ENCODE results near the gene CCND2. TPM values are rescaled to one million over a fixed set of nuclear protein-coding genes. Genes with fewer than 3 reads are reported as not detected.

CCND2 gene
- polyA plus RNA-seq, 3 donors: 3.6 to 6.8 (median 3.9) TPM

DNA sequence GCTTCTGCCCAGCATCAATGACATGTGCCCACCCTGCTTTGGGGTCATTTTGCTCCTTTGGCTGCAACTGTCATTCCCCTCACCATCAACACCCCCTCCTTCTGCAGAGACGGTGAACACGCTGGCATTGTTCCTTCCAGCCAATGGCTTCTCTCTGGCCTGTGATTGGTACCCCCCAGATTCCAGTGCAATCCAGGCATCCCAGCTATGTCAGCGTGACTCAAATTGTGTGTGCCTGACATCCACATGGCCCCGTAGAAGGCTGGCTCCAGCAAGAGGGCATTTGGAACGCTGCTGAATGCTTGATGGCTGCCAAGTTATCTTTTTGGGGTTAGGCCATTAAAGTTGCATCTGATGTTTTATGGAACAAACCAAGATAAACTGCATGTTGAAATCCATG lies 21.0 kb upstream of the CCND2 start:
- Mint-ChIP-seq H3K4me1 (peaks cover 5% of the 10 kb centered on the region), H3K36me3 (no peaks in the 10 kb centered on the region), H3K9me3 (peaks cover 0 to 3% (median 0%) of the 10 kb centered on the region in 7 donors), H3K27me3 (ENCODE audit: low read depth in 3 of 3) (peaks cover 7 to 13% (median 9%) of the 10 kb centered on the region in 3 donors), H3K27ac (no peak overlapping the region), H3K4me3 (peak overlapping the region in 1 of 2 donors; percentile 60)
- TF ChIP-seq, protein P1, sequence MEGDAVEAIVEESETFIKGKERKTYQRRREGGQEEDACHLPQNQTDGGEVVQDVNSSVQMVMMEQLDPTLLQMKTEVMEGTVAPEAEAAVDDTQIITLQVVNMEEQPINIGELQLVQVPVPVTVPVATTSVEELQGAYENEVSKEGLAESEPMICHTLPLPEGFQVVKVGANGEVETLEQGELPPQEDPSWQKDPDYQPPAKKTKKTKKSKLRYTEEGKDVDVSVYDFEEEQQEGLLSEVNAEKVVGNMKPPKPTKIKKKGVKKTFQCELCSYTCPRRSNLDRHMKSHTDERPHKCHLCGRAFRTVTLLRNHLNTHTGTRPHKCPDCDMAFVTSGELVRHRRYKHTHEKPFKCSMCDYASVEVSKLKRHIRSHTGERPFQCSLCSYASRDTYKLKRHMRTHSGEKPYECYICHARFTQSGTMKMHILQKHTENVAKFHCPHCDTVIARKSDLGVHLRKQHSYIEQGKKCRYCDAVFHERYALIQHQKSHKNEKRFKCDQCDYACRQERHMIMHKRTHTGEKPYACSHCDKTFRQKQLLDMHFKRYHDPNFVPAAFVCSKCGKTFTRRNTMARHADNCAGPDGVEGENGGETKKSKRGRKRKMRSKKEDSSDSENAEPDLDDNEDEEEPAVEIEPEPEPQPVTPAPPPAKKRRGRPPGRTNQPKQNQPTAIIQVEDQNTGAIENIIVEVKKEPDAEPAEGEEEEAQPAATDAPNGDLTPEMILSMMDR (IDR thresholded peaks at IDR 0.05): no peak
- Histone ChIP-seq H3K4me1 (ENCODE audit: control insufficient read depth in 1 of 2, insufficient read depth in 2 of 2, low read length in 2 of 2) (no peaks in the 10 kb centered on the region), H3K36me3 (replicated peaks in 1 of 2; ENCODE audit: control insufficient read depth in 1 of 2, insufficient read depth in 2 of 2, low read length in 2 of 2) (no peaks in the 10 kb centered on the region), H3K27me3 (ENCODE audit: control insufficient read depth in 2 of 2, insufficient read depth in 2 of 2, low read length in 2 of 2) (no peaks in the 10 kb centered on the region), H2AFZ (ENCODE audit: insufficient read depth, low read depth, low read length, poor library complexity, severe bottlenecking) (no peak overlapping the region), H3K9ac (ENCODE audit: insufficient read depth, low read length, poor library complexity, severe bottlenecking) (no peak overlapping the region), H3K27ac (ENCODE audit: low read depth in 1 of 2, low read length in 2 of 2) (no peak overlapping the region), H3K4me3 (replicated peaks in 1 of 3; ENCODE audit: low read depth in 2 of 3, low read length in 3 of 3) (no peak overlapping the region), H3K9me3 (replicated peaks in 1 of 2; ENCODE audit: control insufficient read depth in 1 of 2, insufficient read depth in 1 of 2, low read length in 2 of 2) (no peaks in the 10 kb centered on the region), H4K20me1 (ENCODE audit: insufficient read depth, low read length) (no peaks in the 10 kb centered on the region), H3K79me2 (ENCODE audit: insufficient read depth, low read length) (no peaks in the 10 kb centered on the region), H3K4me2 (replicated peaks; ENCODE audit: extremely low read depth, low read length, poor library complexity, severe bottlenecking) (no peak overlapping the region)
- no peak for DNase-seq
- intact Hi-C loops (cut with micrococcal nuclease): no loop called here
- 97% methylated on average over 5 of the region's 5 CpGs for WGBS (ENCODE audit: insufficient coverage)

DNA sequence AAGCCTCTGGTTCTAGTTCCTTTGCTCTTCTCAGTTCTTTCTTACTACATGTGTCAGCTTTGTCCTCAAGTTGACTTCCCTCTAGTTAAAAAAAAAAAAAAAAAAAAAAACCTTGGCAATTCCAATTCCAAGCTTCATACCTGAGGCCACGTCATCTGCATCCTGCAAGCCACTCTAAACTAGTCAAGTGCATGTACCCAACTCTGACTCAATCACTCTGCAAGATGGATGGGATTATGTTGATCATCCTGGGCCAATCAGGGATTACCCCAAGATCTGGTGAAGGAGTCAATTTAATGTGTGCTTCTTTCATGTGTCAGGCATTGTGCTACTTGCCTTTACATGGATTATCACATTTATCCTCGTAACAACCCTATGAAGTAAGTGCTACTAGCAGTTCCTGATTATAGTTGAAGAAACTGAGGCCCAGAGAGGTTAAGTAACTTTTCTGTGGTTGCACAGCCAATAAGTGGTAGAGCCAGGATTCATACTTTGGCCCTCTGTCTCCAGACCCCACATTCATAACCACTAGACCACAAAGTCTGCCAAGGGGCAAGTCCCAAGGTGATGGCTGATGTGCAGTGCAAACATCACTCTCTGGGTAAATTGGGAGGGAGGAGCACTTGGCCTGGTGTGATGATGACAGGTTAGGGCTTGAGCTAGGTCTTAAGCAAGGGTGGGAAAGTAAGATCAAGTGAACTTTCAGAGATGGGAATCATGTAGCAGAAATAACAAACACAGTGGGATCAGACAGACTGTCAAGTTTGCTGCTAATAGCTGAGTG lies 17.3 kb upstream of the CCND2 start:
- Histone ChIP-seq H3K4me3 (replicated peaks in 1 of 3; ENCODE audit: low read depth in 2 of 3, low read length in 3 of 3) (no peak overlapping the region), H3K4me2 (replicated peaks; ENCODE audit: extremely low read depth, low read length, poor library complexity, severe bottlenecking) (no peak overlapping the region), H3K79me2 (ENCODE audit: insufficient read depth, low read length) (no peaks in the 10 kb centered on the region), H3K36me3 (replicated peaks in 1 of 2; ENCODE audit: control insufficient read depth in 1 of 2, insufficient read depth in 2 of 2, low read length in 2 of 2) (no peaks in the 10 kb centered on the region), H3K9me3 (replicated peaks in 1 of 2; ENCODE audit: control insufficient read depth in 1 of 2, insufficient read depth in 1 of 2, low read length in 2 of 2) (no peaks in the 10 kb centered on the region), H3K27ac (ENCODE audit: low read depth in 1 of 2, low read length in 2 of 2) (no peak overlapping the region), H3K27me3 (ENCODE audit: control insufficient read depth in 2 of 2, insufficient read depth in 2 of 2, low read length in 2 of 2) (no peaks in the 10 kb centered on the region), H3K4me1 (ENCODE audit: control insufficient read depth in 1 of 2, insufficient read depth in 2 of 2, low read length in 2 of 2) (no peaks in the 10 kb centered on the region), H3K9ac (ENCODE audit: insufficient read depth, low read length, poor library complexity, severe bottlenecking) (no peak overlapping the region), H4K20me1 (ENCODE audit: insufficient read depth, low read length) (no peaks in the 10 kb centered on the region), H2AFZ (ENCODE audit: insufficient read depth, low read depth, low read length, poor library complexity, severe bottlenecking) (no peak overlapping the region)
- H3K27ac Mint-ChIP-seq: no peak overlapping the region
- H3K9me3 Mint-ChIP-seq: peaks cover 0 to 8% (median 4%) of the 10 kb centered on the region in 7 donors
- TF ChIP-seq, protein P1 (IDR thresholded peaks at IDR 0.05): no peak
- no peak for DNase-seq
- H3K4me3 Mint-ChIP-seq: no peak overlapping the region
- WGBS (ENCODE audit: insufficient coverage): no CpG with 5 or more reads among the region's 2 CpGs
- peaks cover 5% of the 10 kb centered on the region for H3K4me1 Mint-ChIP-seq
- intact Hi-C loops (cut with micrococcal nuclease): no loop called here
- H3K36me3 Mint-ChIP-seq: no peaks in the 10 kb centered on the region
- peaks cover 0 to 6% (median 3%) of the 10 kb centered on the region in 3 donors for H3K27me3 Mint-ChIP-seq (ENCODE audit: low read depth in 3 of 3)
